GM18498 (cell line): ENCODE measurements around the gene SKAP1.
"Not testable (repeated sequence)": the region's sequence is repeated elsewhere in the genome, so short reads cannot be mapped to it uniquely, and the experiment has no call there.

Experiments
- ATAC-seq: cut with Tn5 transposase; IDR thresholded peaks from one replicate; pipeline ENCODE4 v1.9.1; 2021; ENCODE audit warnings: mild to moderate bottlenecking, moderate library complexity; ENCODE audit not compliant: unreplicated experiment

The SKAP1 gene

GRCh38 chr17:48374650-48375230 lies 55.3 kb downstream of the SKAP1 start:
- no peak for ATAC-seq

DNA sequence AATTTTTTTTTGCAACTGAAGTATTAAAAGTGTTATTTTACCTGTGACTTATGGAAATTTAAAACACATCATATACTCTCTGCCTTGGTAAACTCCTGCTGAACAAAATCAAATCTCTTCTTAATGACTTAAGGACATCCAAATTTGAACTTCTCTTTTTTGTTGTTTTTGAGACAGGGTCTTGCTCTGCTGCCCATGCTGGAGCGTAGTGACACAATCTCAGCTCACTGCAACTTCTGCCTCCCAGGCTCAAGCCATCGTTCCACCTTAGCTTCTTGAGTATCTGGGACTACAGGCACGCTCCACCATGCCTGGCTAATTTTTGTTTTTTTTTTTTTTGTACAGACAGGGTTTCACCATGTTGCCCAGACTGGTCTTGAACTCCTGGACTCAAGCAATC lies 56.1 kb downstream of the SKAP1 start:
- no peak for ATAC-seq

GRCh38 chr17:48373130-48373830 lies 56.7 kb downstream of the SKAP1 start:
- no peak for ATAC-seq

GRCh38 chr17:48368967-48369366 lies 61.0 kb downstream of the SKAP1 start:
- ATAC-seq: not testable (repeated sequence)

GRCh38 chr17:48368352-48368908 lies 61.6 kb downstream of the SKAP1 start:
- no peak for ATAC-seq

DNA sequence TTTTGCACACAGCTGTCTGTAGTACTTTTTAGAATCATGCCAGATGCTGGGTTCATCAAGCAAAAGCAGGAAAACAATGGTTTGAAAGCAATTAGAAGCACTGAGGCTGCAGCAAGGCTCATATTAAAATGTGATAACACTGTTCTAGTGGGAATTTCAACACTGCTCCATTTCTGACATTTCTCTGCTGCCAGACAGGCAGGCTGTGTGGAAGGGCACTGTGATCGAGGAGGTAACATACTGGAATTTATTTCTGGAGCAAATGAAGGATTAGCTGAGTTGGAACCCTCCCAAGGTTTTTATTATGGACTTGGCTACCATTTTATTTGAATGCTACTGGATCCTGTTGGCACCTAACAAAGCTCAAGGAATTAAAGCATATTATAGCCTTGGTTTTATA lies 66.9 kb downstream of the SKAP1 start:
- ATAC-seq: no peak

DNA sequence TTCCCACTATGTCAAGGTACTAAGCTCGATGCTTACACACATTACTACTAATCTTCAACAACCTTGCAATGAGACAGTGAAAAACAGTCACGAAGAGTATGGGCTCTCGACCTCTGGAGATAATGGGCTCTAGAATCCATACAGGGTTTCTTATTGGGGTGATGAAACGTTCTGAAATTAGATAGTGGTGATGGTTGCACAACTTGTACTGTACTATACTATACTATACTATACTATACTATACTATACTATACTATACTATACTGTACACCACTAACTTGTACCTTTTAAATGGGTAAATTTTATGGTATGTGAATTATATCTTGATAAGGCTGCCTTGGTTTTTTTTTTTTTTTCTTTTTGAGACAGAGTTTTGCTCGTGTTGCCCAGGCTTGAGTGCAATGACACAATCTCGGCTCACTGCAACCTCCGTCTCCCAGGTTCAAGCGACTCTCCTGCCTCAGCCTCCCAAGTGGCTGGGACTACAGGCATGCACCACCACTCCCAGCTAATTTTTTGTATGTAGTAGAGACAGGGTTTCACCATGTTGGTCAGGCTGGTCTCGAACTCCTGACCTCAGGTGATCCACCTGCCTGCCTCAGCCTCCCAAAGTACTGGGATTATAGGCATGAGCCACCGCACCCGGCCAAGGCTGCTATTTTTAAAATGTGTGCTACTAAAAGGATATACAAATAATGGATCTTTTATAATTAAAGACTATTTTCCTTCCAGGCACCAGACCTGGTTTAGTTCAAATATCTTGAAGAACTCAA lies 69.0 kb downstream of the SKAP1 start:
- not testable (repeated sequence) for ATAC-seq

DNA sequence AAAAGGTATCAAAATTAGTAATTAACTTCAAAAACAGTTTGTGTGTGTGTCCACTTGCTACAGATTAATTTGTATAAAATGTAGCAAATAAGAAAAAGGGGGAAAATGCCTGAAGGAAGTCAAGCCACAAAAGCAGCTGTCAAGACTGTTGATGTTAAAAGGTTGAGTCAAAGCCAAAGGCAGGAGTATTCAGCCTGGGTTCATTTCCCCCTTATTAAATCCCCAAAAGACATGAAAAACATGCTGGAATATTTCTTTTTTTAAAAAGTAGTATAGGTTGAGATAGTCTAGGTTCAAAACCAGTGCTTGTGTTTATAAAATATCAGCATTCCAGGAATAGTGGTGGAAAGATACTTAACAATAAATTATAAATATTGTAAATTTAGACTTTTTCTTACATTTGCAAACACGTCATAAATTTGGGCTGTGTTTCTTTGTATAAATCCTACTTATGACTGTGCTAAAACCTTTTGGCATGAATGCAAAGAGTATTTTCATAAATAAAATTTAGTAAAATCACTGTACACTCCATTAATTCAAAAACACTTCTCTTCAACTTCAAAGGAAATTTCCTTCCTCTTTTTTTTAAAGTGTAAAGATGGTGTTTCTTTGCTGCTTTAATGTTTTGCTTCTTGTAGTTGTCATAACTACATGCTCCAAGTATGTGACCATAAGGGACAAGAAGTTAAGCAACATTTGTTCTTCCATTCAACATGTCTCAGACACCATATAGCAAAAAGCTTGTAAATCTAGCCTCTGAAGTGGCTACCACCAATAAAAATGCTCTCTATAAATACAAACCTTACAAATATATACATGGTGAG lies 72.0 kb downstream of the SKAP1 start:
- ATAC-seq: no peak

DNA sequence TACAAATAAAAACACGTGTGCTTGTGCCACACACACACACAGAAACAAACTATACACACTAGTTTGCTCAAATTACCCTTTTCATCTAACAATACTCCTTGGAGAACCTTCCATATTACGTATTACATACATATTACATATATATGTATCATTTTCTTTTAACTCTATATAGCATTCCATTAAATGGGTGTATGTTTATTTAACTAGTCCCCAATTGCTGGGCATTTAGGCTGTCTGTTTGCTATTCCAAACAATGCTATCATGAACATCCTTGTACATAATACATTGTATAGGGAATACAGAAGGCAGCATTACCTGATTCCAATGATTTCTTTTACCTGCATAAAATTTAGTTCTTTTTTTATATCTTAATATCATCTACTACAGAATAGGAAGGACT lies 73.1 kb downstream of the SKAP1 start:
- no peak for ATAC-seq

DNA sequence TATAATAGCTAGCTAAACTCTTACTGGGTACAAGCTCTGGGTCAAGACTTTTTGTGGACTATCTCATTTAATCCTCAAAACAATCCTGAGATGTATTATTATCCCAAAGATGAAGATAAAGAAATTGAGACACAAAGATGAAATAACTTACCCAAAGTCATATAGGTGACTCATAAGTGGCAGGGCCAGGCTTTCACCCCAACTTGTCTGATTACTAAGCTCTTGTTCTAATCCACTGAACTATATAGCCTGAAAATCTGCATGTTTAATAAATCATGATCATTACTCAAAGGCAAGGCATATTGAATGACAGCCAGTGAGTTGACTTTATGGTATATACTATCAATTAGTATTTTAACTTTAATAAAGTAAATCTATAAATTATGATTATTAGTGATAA lies 77.4 kb downstream of the SKAP1 start:
- ATAC-seq: no peak

DNA sequence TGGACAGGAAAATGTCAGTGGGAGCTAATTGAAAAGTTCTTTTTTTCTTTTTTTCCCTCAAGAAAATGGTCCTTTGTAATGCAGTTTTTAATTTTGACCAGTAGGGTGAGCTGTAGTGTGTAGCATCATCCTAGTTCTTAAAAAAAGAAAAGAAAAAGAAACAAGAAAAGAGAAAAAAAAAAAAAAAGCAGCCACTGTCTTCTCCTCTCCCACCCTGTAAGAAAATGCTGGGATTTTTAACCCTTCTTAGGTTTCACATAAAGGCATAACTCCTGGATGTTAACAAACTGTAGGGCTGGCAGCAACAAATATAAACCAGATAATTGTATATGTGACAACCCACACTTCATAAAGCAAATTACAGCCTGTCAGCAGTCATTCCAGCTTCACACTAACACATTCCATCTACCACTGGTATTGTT lies 78.1 kb downstream of the SKAP1 start:
- no peak for ATAC-seq

GRCh38 chr17:48348352-48348751 lies 81.7 kb downstream of the SKAP1 start:
- no peak for ATAC-seq

DNA sequence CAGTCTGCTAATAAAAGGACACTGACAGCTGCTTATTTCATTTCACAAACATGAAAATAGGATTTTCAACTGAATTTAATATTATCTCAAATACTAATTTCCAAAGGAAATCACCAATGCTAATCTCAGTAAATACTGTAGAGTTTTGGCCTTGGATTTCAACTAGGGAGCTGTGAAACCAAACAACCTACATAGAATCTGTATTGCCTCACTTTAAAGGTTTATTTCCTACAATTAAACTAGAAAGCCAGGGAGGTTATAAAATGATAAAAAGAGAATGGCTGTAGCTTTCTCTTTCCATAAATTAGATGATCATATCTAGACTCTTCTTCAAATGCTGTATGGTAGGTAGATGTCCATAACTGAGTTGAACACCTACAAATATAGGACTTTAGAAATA lies 82.8 kb downstream of the SKAP1 start:
- no peak for ATAC-seq

- ATAC-seq: no peak
Observed at GRCh38 chr17:48344251-48344650, 85.8 kb downstream of the SKAP1 start.

DNA sequence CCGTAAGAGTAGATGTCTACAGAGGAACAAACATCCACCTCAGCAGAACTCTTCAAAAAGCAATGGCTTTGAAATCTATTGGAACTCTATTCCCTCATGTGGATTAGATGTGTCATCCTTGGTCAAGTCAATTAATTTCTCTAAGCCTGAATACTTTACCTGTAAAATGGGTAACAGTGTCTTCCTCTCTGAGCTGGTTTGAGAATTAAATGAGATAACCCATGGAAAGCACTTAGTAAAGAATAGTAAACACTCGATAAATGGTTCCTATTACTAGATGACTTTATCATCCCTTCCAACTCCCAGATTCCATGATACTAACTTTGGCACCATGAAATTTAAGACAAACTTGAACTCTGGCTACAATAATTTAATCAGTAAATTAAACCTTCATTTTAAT lies 89.1 kb downstream of the SKAP1 start:
- no peak for ATAC-seq

GRCh38 chr17:48338720-48339119 lies 91.3 kb downstream of the SKAP1 start:
- ATAC-seq: no peak

DNA sequence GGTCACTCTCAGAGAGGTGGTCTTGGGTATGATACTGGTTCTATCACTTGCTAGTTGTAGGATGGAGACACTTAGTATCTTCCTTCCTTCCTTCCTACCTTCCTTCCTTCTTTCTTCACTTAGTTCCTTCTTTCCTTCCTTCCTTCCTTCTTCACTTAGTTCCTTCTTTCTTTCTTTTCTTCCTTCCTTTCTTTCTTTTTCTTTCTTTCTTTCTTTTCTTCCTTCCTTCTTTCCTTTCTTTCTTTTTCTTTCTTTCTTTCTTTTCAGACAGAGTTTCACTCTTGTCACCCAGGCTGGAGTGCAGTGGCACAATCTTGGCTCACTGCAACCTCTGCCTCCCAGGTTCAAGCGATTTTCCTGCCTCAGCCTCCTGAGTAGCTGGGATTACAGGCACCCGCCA lies 92.1 kb downstream of the SKAP1 start:
- not testable (repeated sequence) for ATAC-seq

- ATAC-seq: no peak
Observed at GRCh38 chr17:48336986-48337385, 93.0 kb downstream of the SKAP1 start.

GRCh38 chr17:48335858-48336500 lies 94.0 kb downstream of the SKAP1 start:
- no peak for ATAC-seq

- ATAC-seq: no peak
Observed at GRCh38 chr17:48335146-48335784, 94.7 kb downstream of the SKAP1 start.
